A375 (cell line): Measurements from ENCODE around the gene IL6ST. TPM values are rescaled to one million over a fixed set of nuclear protein-coding genes. Genes with fewer than 3 reads are reported as not detected.

Experiments
- small RNA-seq: library from RNA; depleted of rRNA; stranded (forward); fragments of <200 nt; gene quantifications from one replicate; pipeline ENCODE3, GENCODE V24; 2014
- total RNA-seq: library from RNA; depleted of rRNA; stranded (reverse); fragments of >200 nt; shearing (Covaris generic); gene quantifications from 2 replicates; pipeline ENCODE4 v1.2.3, GENCODE V29; 2014; rRNA removed

The IL6ST gene
- total RNA-seq: 52.6 and 60.1 TPM in 2 replicates

DNA sequence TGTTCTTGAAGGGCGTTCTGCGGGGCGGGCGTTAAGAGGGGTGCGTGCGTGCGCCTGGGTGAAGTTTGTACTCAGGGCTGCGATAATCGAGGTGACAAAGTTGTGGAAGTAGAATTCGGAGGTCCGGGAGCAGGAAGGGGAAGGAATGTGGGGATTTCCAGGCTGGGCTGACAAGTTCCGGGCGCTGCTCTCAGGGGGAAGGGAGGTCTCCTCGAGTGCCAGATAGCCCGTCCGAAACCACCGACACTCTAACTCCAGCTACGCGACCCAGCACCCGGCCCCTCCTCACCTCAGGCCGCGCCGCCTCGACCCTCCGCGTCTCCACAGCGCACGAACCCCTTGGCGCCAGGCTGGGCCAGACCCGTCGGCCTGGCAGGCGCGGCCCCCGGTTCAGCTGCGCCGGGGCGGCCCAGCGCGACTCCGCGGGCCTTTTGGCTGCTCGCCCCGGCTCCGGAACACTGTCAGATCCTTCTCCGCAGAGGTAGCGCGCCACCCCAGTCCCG, at the start of gene IL6ST:
Gene IL6ST (minus strand): TSS at position 469 of the 503 bp plus-strand sequence. CDS start 18,685 bp downstream, outside the sequence.

Small RNA genes lying within 50 kb of the gene (small RNA-seq; reads per million reads assigned to genes)
- gene AC016596.1: not detected
- gene RF01210: not detected

Other genes starting within 250 kb of the IL6ST start
- gene IL31RA, start 143.6 kb downstream of the IL6ST start, total RNA-seq: 3.9 and 5.0 TPM in 2 replicates
- 0.74 and 1.1 TPM in 2 replicates for gene ANKRD55, start 238.4 kb upstream of the IL6ST start, total RNA-seq